A549 treated with DMSO at 1 μM for 4 hours (cell line): ENCODE measurements around the gene USP22. TPM values are rescaled to one million over a fixed set of nuclear protein-coding genes. Genes with fewer than 3 reads are reported as not detected.

Experiments used
- total RNA-seq: library from RNA; stranded (reverse); fragments of 200-300 nt; extraction: Qiagen RNA extraction; gene quantifications from 5 replicates; pipeline ENCODE4 v1.2.3, GENCODE V29; 2022; ENCODE audit warnings: low read depth

The USP22 gene
- 133 to 145 TPM (median 142 TPM) in 5 replicates for total RNA-seq

GRCh38 chr17:21042458-21043295 is at the start of gene USP22:
USP22 (minus strand) TSS chr17:21043011; CDS start chr17:21042835, 176 bp downstream.

Other genes starting within 250 kb of the USP22 start
- gene DHRS7B, start 84.0 kb upstream of the USP22 start, total RNA-seq: 18.3 to 21.2 TPM (median 19.7 TPM) in 5 replicates
- gene TMEM11, start 171.2 kb upstream of the USP22 start, total RNA-seq: 60.5 to 74.8 TPM (median 68.3 TPM) in 5 replicates
- 2.6 to 3.8 TPM (median 3.1 TPM) in 5 replicates for gene NATD1, start 210.4 kb upstream of the USP22 start, total RNA-seq
- 118 to 197 TPM (median 162 TPM) in 5 replicates for gene MAP2K3, start 241.7 kb upstream of the USP22 start, total RNA-seq